Amygdala (tissue), 56 donors: Measurements from ENCODE around the gene MINDY2.
"Not testable (repeated sequence)": the region's sequence is repeated elsewhere in the genome, so short reads cannot be mapped to it uniquely, and the experiment has no call there.

Source experiments
- DNase-seq, 56 donors: peaks; one replicate each; lab custom pipeline; 2025; lab: John Stamatoyannopoulos, UW

The MINDY2 gene

GRCh38 chr15:58795825-58796224 lies 24.7 kb downstream of the MINDY2 start:
- DNase-seq, result no peak

GRCh38 chr15:58797505-58797904 lies 26.4 kb downstream of the MINDY2 start:
- DNase-seq, result no peak

- DNase-seq, result no peak
Measured at GRCh38 chr15:58805095-58805494, 34.0 kb downstream of the MINDY2 start.

GRCh38 chr15:58823267-58823666 lies 52.2 kb downstream of the MINDY2 start:
- DNase-seq, result not testable (repeated sequence)

- peak in 1 of 56 donors; percentile 3 for DNase-seq
Measured at GRCh38 chr15:58830556-58830955, 59.5 kb downstream of the MINDY2 start.

- peak in 1 of 56 donors; percentile 2 for DNase-seq
Measured at GRCh38 chr15:58833681-58834426, 62.8 kb downstream of the MINDY2 start.

GRCh38 chr15:58839485-58839884 lies 68.4 kb downstream of the MINDY2 start:
- DNase-seq, result no peak

GRCh38 chr15:58840048-58840447 lies 68.9 kb downstream of the MINDY2 start:
- DNase-seq, result no peak

- DNase-seq, result no peak
Measured at GRCh38 chr15:58842713-58843396, 71.8 kb downstream of the MINDY2 start.

GRCh38 chr15:58851205-58851604 lies 80.1 kb downstream of the MINDY2 start:
- not testable (repeated sequence) for DNase-seq

- DNase-seq, result no peak
Measured at GRCh38 chr15:58852347-58852746, 81.2 kb downstream of the MINDY2 start.

GRCh38 chr15:58854593-58854992 lies 83.5 kb downstream of the MINDY2 start:
- no peak for DNase-seq

- no peak for DNase-seq
Measured at GRCh38 chr15:58856086-58856485, 85.0 kb downstream of the MINDY2 start.

- DNase-seq, result not testable (repeated sequence)
Measured at GRCh38 chr15:58856621-58857020, 85.5 kb downstream of the MINDY2 start.

GRCh38 chr15:58862326-58862725 lies 91.2 kb downstream of the MINDY2 start:
- DNase-seq, result no peak

- peak in 11 of 56 donors; percentile 2 to 38 (median 16) for DNase-seq
Measured at GRCh38 chr15:58864602-58865424, 93.7 kb downstream of the MINDY2 start.

GRCh38 chr15:58865425-58865880 lies 94.4 kb downstream of the MINDY2 start:
- no peak for DNase-seq

GRCh38 chr15:58867926-58868325 lies 96.8 kb downstream of the MINDY2 start:
- no peak for DNase-seq

- no peak for DNase-seq
Measured at GRCh38 chr15:58870451-58870850, 99.3 kb downstream of the MINDY2 start.

GRCh38 chr15:58873267-58873666 lies 102.2 kb downstream of the MINDY2 start:
- DNase-seq, result no peak

- no peak for DNase-seq
Measured at GRCh38 chr15:58875343-58875742, 104.2 kb downstream of the MINDY2 start.
